ENCODE results near the gene BTBD16.

The BTBD16 gene

DNA sequence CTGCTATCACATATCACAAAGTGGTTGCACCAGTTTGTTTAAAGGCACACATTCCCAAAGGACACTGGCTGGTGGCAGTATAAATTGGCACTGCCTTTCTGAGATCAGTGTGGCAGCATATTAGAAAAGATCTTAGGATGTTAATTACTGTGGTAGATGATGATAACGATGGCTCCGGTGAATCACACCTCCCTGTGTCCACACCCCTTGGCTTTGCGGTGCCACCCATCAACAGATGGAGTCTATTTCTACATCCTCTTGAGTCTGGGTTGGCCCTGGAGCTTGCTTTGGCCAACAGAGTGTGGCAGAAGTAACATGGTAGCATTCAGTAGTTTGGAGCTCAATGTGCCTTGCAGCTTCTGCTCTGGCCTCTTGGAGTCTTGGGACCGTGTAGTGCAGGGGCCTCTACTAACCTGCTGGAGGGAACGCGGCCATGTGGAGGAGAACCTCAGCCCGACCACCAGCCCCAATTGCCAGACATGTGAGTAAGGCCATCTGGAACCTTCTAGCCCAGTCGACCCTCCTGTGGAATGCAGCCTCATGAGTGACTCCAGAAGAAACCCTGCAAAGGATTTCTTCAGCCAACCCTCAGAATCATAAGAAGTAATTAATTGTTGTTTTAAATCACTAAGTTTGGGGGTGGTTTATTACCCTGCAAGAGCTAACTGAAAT, 76.2 kb downstream of the BTBD16 start:
- DNase-seq: no peak

GRCh38 chr10:122348512-122348911, 77.4 kb downstream of the BTBD16 start:
- DNase-seq: no peak

DNA sequence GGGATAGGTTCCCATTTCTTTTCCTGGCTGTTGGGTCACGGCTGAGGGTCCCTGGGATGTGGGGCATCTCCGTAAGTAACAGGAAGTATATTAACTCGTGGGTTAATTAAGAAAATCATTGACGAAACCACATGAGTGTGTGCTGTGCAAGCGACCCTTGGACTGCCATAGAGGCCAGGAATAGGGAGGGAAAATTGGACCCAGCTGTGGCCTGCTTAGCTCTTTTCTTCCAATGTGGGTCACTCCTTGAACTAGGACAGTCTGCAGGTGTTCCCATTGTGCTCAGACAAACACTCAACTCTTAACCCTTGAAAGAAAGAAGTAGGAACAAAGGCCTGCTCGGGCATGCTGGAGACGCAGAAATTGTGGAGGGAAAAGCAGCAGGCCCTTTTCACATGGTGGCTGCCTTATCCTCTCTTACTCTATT, 77.9 kb downstream of the BTBD16 start:
- no peak for DNase-seq

DNA sequence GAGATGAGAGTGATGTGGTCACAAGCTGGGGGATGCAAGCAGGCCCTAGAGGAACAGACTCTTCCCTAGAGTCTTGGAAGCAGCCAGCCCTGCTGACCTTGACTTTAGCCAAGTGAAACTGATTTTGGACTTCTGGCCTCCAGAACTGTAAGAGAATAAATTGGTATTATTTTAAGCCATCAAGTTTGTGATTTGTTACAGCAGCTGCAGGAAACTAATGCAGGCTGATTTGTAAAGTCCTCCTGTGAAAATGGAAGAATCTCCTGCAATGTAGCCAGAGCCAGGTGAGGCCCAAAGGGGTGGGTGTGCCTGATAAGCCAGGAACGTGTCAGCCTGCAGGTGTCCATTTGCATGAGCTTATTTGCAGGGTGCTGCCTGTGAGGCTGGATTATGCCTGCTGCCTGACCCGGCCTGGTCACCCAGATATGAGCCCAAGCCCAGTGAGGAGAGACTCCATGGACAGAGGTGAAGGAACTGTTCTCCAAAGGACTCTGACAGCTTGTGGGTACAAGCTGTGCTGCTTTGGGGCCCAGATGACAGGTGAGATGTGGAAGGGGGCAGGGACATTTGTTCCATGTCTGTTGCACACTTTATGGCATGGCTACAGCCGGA, 78.8 kb downstream of the BTBD16 start:
- no peak for DNase-seq

DNA sequence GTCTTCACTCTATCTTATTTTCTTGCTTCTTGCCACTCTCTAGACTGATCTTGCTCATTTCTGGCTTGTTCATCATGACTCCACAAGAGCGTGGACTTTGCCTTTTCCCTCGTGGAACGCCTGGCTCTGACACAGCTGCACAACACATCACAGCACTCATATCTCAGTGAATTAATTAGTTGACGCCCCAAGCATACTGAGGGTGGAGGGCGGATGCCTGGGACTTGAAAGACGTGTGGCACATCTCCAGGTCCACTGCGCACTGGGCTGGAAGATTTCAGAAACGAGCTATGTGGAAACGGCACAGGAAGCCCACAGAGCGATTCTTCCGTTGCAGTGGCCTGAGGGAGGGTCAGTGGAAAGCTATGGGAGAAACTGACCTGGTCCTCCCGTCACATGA, 79.8 kb downstream of the BTBD16 start:
- DNase-seq: no peak

- no peak for DNase-seq
These were observed 81.9 kb downstream of the BTBD16 start for GRCh38 chr10:122352817-122353525.

DNA sequence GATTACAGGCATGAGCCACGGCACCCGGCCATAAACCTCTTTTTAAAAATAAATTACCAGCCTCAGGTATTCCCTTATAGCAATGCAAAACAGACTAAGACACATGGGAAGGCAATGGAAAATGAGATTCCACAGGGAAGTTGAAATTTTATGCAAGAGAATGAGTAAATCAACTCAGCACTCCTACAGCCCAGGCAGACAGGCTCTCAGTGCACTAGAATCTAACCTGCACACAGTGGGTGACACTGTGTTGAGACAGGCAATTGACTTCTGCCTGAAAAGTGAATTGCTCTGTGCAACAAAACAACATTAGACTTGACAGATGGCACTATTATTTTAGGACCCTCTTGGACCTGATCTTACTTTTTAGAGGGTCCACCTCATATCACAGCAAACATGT, 83.3 kb downstream of the BTBD16 start:
- no peak for DNase-seq

- DNase-seq: no peak
These were observed 86.6 kb downstream of the BTBD16 start for GRCh38 chr10:122357685-122358084.

- no peak for DNase-seq
These were observed 88.5 kb downstream of the BTBD16 start for GRCh38 chr10:122359621-122360020.

GRCh38 chr10:122361046-122361445, 90.0 kb downstream of the BTBD16 start:
- no peak for DNase-seq

DNA sequence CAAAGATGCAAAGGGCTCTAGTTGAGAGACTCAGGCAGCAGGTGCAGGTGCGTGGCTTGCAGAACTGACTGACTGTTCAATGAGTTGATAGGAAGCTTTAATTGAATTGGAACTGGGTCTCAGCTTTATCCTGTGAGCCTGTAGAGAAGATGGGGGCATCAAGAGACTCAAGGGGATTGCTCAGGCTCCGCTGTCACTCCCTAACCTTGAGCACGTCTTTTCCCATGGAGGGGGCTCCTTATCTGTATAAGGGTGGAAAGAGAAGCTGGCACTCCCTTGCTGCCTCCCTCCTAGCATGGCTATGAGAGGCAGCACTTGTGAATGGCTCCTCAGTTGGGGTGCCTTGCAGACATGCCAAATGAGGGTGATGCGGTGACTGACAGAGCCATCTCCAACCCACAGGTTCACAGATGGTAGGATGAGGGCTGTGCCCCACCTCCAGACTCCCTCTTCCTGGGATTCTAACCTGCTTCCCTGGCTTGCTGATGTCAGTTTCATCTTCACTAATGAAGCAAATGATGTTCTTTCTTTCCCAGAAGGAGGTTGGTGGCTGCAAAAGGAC, 91.0 kb downstream of the BTBD16 start:
- no peak for DNase-seq

- DNase-seq: no peak
These were observed 91.5 kb downstream of the BTBD16 start for GRCh38 chr10:122362621-122363020.

DNA sequence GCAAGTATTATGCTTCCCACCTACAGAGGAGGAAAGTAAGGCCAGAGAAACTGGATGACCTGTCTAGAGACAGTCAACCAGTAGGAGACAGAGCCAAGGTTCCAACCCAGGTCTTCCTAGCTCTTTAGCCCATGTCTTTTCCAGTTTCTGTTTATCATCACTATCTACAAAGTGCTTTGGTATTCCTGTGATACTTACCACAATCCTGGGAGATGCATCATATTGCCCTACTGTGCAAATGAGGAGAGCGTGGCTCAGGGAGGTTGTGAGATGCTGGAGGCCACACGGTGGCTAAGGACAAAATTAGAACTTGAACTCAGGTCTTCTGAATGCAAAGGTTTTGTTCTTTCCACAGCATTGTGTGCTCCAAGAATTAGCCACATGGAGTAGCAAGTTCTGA, 92.2 kb downstream of the BTBD16 start:
- no peak for DNase-seq

GRCh38 chr10:122363722-122364463, 92.8 kb downstream of the BTBD16 start:
- DNase-seq: no peak

DNA sequence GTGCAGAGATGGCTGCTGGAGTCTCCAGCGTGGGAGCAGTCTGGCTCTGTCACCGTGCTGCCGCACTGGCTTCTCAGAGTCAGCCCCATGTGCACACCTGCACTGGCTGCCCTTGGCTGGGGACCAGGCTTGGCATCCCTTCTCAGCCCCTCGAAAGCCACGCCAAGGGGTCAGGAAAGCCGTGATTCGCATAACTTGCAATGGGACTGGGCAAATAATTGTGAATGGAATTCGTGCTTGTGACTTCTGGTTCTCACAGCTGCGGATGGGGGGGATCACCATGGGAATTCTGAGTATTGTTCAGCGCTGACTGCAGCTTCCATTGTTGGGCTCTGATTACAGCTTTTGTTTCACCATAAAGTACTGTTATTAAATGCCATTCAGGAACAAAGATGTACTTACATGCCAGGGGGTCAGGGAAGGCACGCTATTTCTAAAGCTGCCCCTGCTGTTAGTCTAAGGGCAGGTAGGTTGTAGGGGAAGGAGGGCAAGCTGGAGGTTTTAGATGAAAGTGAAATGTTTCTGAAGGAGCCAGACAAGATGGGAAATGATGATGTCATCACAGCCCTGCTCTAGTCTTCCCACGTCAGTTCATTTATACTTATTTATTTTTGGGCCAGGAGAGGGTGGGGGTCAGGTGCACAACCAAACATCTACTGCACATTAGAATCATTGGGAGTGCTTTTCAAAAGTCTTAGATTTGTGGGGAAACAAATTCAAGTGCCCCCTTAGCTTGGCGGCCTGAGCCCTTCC, 97.6 kb downstream of the BTBD16 start:
- no peak for DNase-seq

- no peak for DNase-seq
These were observed 102.0 kb downstream of the BTBD16 start for GRCh38 chr10:122373108-122373507.

DNA sequence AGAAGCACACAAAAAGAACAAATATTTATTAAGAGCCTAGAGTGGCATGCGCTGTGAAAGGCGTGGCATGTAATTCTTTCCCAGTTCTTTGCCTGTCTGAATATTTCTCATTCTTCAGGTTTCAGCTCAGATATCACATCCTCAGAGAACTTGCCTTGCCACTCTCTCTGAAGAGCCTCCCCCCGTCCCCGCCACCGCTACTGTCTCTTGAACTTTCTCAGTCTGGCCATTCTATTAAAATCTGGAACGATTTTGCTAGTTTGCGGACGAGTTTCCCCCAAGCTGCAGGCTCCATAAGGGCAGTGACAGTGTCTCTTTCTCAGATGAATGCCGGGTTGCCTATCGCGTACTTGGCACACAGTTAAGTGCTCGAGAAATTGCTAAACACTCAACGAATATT, 102.6 kb downstream of the BTBD16 start:
- DNase-seq: no peak

DNA sequence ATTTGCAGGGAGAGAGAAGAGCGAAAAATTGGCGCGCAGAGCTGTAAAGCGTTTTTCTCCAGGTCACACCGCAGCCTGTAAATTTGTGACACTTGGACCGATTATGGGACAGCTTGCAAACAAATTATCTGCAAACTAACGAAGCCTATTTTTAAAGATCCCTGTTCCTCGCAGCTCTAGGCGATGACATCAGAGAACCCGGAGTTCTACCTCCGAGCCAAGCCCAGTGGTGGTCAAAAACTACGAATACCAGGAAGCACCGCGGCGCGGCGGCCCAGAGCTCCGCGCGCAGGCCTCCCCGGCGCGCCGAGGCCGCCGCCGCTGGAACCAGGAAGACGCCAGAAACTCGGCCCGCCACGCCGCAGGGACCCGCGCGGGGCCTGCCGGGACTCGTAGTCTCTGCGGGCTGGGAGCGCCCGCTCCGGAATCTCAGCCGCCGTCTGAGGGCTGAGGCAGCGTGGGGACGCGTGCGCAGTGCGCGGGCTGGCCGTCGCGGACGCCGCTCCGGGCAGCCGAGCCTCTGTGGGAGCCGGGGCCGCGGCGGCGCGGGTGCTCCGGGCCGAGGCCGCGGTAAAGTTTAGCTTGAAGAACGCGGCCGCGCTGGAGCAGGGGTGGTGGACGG, 103.3 kb downstream of the BTBD16 start, which contains the start of gene PLEKHA1:
TSS of gene PLEKHA1 (plus strand) at position 472 of the 622 bp plus-strand sequence. CDS start 18,493 bp downstream, outside the sequence.
- peak; percentile 94 for DNase-seq

GRCh38 chr10:122374859-122375678, 104.0 kb downstream of the BTBD16 start:
- DNase-seq: peak; percentile 82

- DNase-seq: no peak
These were observed 104.6 kb downstream of the BTBD16 start for GRCh38 chr10:122375679-122376160.
